H9 (cell line): ENCODE data around the gene GPC6. TPM values are rescaled to one million over a fixed set of nuclear protein-coding genes. Genes with fewer than 3 reads are reported as not detected.

ENCODE experiments used
- DNase-seq: peaks from one replicate; pipeline ENCODE4 v3.0.0-alpha.2; 2017
- H2AFZ ChIP-seq: one replicate; pipeline ENCODE4 v1.6.1; 2013; ENCODE audit warnings: mild to moderate bottlenecking, low read length, control low read depth, moderate library complexity
- H2AK5ac ChIP-seq: 2 replicates; pipeline ENCODE4 v1.6.1; 2013; ENCODE audit warnings: low read length, control low read depth, mixed read lengths; ENCODE audit not compliant: insufficient read length
- H2BK120ac ChIP-seq: one replicate; pipeline ENCODE4 v1.6.1; 2013; ENCODE audit warnings: low read depth, mild to moderate bottlenecking, low read length, control low read depth, inconsistent platforms; ENCODE audit not compliant: poor library complexity, severe bottlenecking
- H2BK12ac ChIP-seq: 2 replicates; pipeline ENCODE4 v1.6.1; 2013; ENCODE audit warnings: low read length, control low read depth, mixed read lengths, low read depth; ENCODE audit not compliant: insufficient read length
- H2BK15ac ChIP-seq: 2 replicates; pipeline ENCODE4 v1.6.1; 2013; ENCODE audit warnings: low read depth, low read length, control low read depth
- H2BK20ac ChIP-seq: one replicate; pipeline ENCODE4 v1.6.1; 2013; ENCODE audit warnings: low read depth, mild to moderate bottlenecking, low read length, control low read depth, inconsistent platforms; ENCODE audit not compliant: poor library complexity, severe bottlenecking
- H2BK5ac ChIP-seq: 2 replicates; pipeline ENCODE4 v1.6.1; 2013; ENCODE audit warnings: low read length, control low read depth, mixed read lengths; ENCODE audit not compliant: insufficient read length
- H3K14ac ChIP-seq: 2 replicates; pipeline ENCODE4 v1.6.1; 2013; ENCODE audit warnings: low read length, control low read depth; ENCODE audit not compliant: insufficient read depth
- H3K18ac ChIP-seq: 2 replicates; pipeline ENCODE4 v1.6.1; 2013; ENCODE audit warnings: low read depth, mild to moderate bottlenecking, mixed read lengths, low read length, control low read depth; ENCODE audit not compliant: insufficient read length
- H3K23ac ChIP-seq: 2 replicates; pipeline ENCODE4 v1.6.1; 2013; ENCODE audit warnings: low read length, control low read depth, mixed read lengths, low read depth; ENCODE audit not compliant: insufficient read length
- H3K23me2 ChIP-seq: 2 replicates; pipeline ENCODE4 v1.6.1; 2013; ENCODE audit warnings: low read depth, mild to moderate bottlenecking, mixed read lengths, low read length, control low read depth; ENCODE audit not compliant: insufficient read length, poor library complexity, severe bottlenecking
- H3K27ac ChIP-seq: 2 replicates; pipeline ENCODE4 v1.5.1; 2013; ENCODE audit warnings: low read length, control low read depth, mixed read lengths, low read depth; ENCODE audit not compliant: insufficient read length
- H3K27me3 ChIP-seq: 2 replicates; pipeline ENCODE4 v1.6.1; 2013; ENCODE audit warnings: low read length, control low read depth, inconsistent platforms; ENCODE audit not compliant: insufficient read depth
- H3K4ac ChIP-seq: 2 replicates; pipeline ENCODE4 v1.6.1; 2013; ENCODE audit warnings: low read depth, mild to moderate bottlenecking, control low read depth, inconsistent platforms, low read length, moderate library complexity
- H3K4me1 ChIP-seq: 2 replicates; pipeline ENCODE4 v1.6.1; 2013; ENCODE audit warnings: low read length, control low read depth, inconsistent platforms; ENCODE audit not compliant: insufficient read depth
- H3K4me2 ChIP-seq: 2 replicates; pipeline ENCODE4 v1.6.1; 2013; ENCODE audit warnings: low read length, control low read depth, mixed read lengths; ENCODE audit not compliant: insufficient read length, insufficient read depth
- H3K56ac ChIP-seq: 2 replicates; pipeline ENCODE4 v1.6.1; 2013; ENCODE audit warnings: low read depth, mild to moderate bottlenecking, mixed read lengths, low read length, control low read depth; ENCODE audit not compliant: insufficient read length
- H3K79me1 ChIP-seq: 2 replicates; pipeline ENCODE4 v1.6.1; 2013; ENCODE audit warnings: low read depth, mild to moderate bottlenecking, moderate library complexity, low read length, control low read depth, inconsistent platforms; ENCODE audit not compliant: insufficient read depth, poor library complexity, severe bottlenecking
- H3K79me2 ChIP-seq: 2 replicates; pipeline ENCODE4 v1.6.1; 2013; ENCODE audit warnings: low read length, control low read depth, inconsistent platforms; ENCODE audit not compliant: insufficient read depth
- H3K9ac ChIP-seq: 2 replicates; pipeline ENCODE4 v1.6.1; 2013; ENCODE audit warnings: low read length, control low read depth, mixed read lengths; ENCODE audit not compliant: insufficient read length; ENCODE audit errors: extremely low read depth
- H3K9me3 ChIP-seq: one replicate; pipeline ENCODE4 v1.6.1; 2013; ENCODE audit warnings: low read depth, low read length, inconsistent platforms; ENCODE audit not compliant: control insufficient read depth
- H3T11ph ChIP-seq: one replicate; pipeline ENCODE4 v1.6.1; 2013; ENCODE audit warnings: mild to moderate bottlenecking, low read length, control low read depth, inconsistent platforms
- H4K20me1 ChIP-seq: one replicate; pipeline ENCODE4 v1.6.1; 2013; ENCODE audit not compliant: control insufficient read depth, insufficient read length, insufficient read depth
- H4K5ac ChIP-seq: 2 replicates; pipeline ENCODE4 v1.6.1; 2013; ENCODE audit warnings: low read depth, mild to moderate bottlenecking, mixed read lengths, low read length, control low read depth; ENCODE audit not compliant: insufficient read length
- H4K8ac ChIP-seq: replicated peaks from 2 replicates; pipeline ENCODE4 v1.6.1; 2013; ENCODE audit warnings: low read length, control low read depth, mixed read lengths, low read depth; ENCODE audit not compliant: insufficient read length
- H4K91ac ChIP-seq: 2 replicates; pipeline ENCODE4 v1.6.1; 2013; ENCODE audit warnings: low read depth, mild to moderate bottlenecking, moderate library complexity, mixed read lengths, low read length, control low read depth; ENCODE audit not compliant: insufficient read length
- H3K27ac Mint-ChIP-seq, 3 experiments: 2 replicates in 2 of 3; 3 replicates in 1 of 3; pipeline ENCODE4 v1.8.0; 2020 to 2021; ENCODE audit warnings: mixed read lengths in 3 of 3, mild to moderate bottlenecking in 1 of 3, moderate library complexity in 1 of 3
- H3K27me3 Mint-ChIP-seq: 2 replicates; pipeline ENCODE4 v1.8.0; 2021; ENCODE audit warnings: low read depth, mild to moderate bottlenecking, moderate library complexity, mixed read lengths
- H3K36me3 Mint-ChIP-seq, 3 experiments: 2 replicates in 2 of 3; 3 replicates in 1 of 3; pipeline ENCODE4 v1.8.0; 2020 to 2021; ENCODE audit warnings: low read depth in 3 of 3, mixed read lengths in 3 of 3; ENCODE audit not compliant: insufficient read depth in 1 of 3
- H3K4me1 Mint-ChIP-seq, 2 experiments: 2 replicates each; pipeline ENCODE4 v1.8.0; 2020; ENCODE audit warnings: mixed read lengths in 2 of 2
- H3K4me3 Mint-ChIP-seq, 2 experiments: 2 replicates in 1 of 2; 3 replicates in 1 of 2; pipeline ENCODE4 v1.8.0; 2020 to 2021; ENCODE audit warnings: mild to moderate bottlenecking in 2 of 2, mixed read lengths in 2 of 2, moderate library complexity in 1 of 2
- H3K9me3 Mint-ChIP-seq, 2 experiments: 2 replicates in 1 of 2; 3 replicates in 1 of 2; pipeline ENCODE4 v1.8.0; 2020; ENCODE audit warnings: mild to moderate bottlenecking in 2 of 2, mixed read lengths in 2 of 2, moderate library complexity in 1 of 2
- CTCF ChIP-seq: fragments of 200-600 bp; sonication (generic); conservative IDR thresholded peaks from 3 replicates; pipeline ENCODE4 v1.8.0; 2021; ENCODE audit warnings: antibody characterized with exemption, mild to moderate bottlenecking
- WGBS: extraction: QIAGEN DNeasy Blood & Tissue Kit; methylation state at CpG from one replicate; pipeline ENCODE4 v1.1.7; 2013; ENCODE audit warnings: missing lambda C conversion rate, low lambda C conversion rate, mixed read lengths; ENCODE audit not compliant: insufficient read length; ENCODE audit errors: extremely low coverage; 5-methylcytosine and 5-hydroxymethylcytosine counted together
- total RNA-seq: library from RNA; stranded (reverse); gene quantifications from 2 replicates; pipeline ENCODE4 v1.2.1, GENCODE V29; 2021

Gene GPC6
- total RNA-seq, 1 experiment from 2014 or later, result 15.6 TPM

GRCh38 chr13:93289053-93289452 is 62.4 kb downstream of the GPC6 start:
- Mint-ChIP-seq H3K4me3 (no peak overlapping the region), H3K9me3 (no peaks in the 10 kb centered on the region), H3K36me3 (no peaks in the 10 kb centered on the region), H3K4me1 (peaks cover 22 to 30% of the 10 kb centered on the region in 2 experiments), H3K27me3 (no peaks in the 10 kb centered on the region), H3K27ac (no peak overlapping the region)
- DNase-seq, result no peak
- H3T11ph ChIP-seq, result no peak overlapping the region
- H2BK120ac ChIP-seq, result no peak overlapping the region
- no peak overlapping the region for H3K56ac ChIP-seq
- peaks cover 2% of the 10 kb centered on the region for H3K4me1 ChIP-seq
- H3K27ac ChIP-seq, result no peak overlapping the region
- no peak overlapping the region for H3K14ac ChIP-seq
- no peak overlapping the region for H3K18ac ChIP-seq
- H3K4ac ChIP-seq, result no peak overlapping the region
- H3K23me2 ChIP-seq, result no peaks in the 10 kb centered on the region
- H3K9me3 ChIP-seq, result no peaks in the 10 kb centered on the region
- TF ChIP-seq CTCF, result no peak
- H3K23ac ChIP-seq, result no peak overlapping the region
- H2BK5ac ChIP-seq, result no peak overlapping the region
- peaks cover 6% of the 10 kb centered on the region; the same call in 1 of the 2 replicates for H3K79me2 ChIP-seq
- H2BK12ac ChIP-seq, result no peak overlapping the region
- H4K8ac ChIP-seq, result no peak overlapping the region
- no peak overlapping the region for H2BK20ac ChIP-seq
- no peak overlapping the region for H4K91ac ChIP-seq
- H2AFZ ChIP-seq, result no peak overlapping the region
- H3K27me3 ChIP-seq, result no peaks in the 10 kb centered on the region
- H3K79me1 ChIP-seq, result peaks cover 3% of the 10 kb centered on the region
- no peaks in the 10 kb centered on the region for H4K20me1 ChIP-seq
- H2AK5ac ChIP-seq, result no peak overlapping the region
- no peak overlapping the region for H3K4me2 ChIP-seq
- no peak overlapping the region for H2BK15ac ChIP-seq
- H3K9ac ChIP-seq, result no peak overlapping the region
- no CpG with 5 or more reads among the region's 4 CpGs for WGBS
- H4K5ac ChIP-seq, result no peak overlapping the region
